Measurements from ENCODE around the gene TCTN1.
"Not testable (repeated sequence)": the region's sequence is repeated elsewhere in the genome, so short reads cannot be mapped to it uniquely, and the experiment has no call there.

The TCTN1 gene

DNA sequence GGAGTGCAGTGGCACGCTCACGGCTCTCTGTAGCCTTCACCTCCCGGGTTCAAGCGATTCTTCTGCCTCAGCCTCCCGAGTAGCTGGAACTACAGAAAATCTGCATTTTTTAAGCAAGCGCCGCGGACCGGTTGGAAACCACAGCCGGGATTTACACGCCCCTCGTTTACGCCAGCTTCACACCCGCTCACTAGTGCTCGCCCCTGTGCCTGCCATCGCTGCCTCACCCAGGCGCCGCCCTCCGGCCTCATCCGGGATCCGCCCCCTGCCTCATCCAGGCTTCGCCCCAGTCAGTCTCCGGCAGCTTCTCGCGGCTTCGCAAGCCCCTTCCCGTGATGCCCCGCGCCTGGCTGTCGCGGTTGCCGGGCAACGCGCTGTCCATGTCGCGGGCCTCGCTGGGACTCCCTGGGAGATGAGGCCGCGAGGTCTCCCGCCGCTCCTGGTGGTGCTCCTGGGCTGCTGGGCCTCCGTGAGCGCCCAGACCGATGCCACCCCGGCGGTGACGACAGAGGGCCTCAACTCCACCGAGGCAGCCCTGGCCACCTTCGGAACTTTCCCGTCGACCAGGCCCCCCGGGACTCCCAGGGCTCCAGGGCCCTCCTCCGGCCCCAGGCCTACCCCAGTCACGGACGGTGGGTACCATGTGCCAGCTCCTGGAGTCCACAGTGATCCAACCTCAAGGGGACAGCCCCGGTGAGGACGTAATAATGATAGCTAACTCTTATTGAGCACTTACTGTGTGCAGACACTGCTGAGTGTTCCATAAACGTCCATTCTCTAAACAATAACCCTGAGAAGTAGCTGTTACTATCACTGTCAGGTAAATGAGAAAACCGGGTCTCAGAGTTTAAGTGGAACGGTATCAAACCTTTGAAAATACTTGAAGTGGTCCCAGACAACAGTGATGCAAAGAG, at the start of gene TCTN1:
Gene TCTN1, plus strand, starts transcription at position 359 of the 914 bp plus-strand sequence. Its CDS starts 54 bp downstream, at position 413.
- peak; percentile 99 for DNase-seq

GRCh38 chr12:110564471-110564991, 49.4 kb upstream of the TCTN1 start:
- DNase-seq = no peak

DNA sequence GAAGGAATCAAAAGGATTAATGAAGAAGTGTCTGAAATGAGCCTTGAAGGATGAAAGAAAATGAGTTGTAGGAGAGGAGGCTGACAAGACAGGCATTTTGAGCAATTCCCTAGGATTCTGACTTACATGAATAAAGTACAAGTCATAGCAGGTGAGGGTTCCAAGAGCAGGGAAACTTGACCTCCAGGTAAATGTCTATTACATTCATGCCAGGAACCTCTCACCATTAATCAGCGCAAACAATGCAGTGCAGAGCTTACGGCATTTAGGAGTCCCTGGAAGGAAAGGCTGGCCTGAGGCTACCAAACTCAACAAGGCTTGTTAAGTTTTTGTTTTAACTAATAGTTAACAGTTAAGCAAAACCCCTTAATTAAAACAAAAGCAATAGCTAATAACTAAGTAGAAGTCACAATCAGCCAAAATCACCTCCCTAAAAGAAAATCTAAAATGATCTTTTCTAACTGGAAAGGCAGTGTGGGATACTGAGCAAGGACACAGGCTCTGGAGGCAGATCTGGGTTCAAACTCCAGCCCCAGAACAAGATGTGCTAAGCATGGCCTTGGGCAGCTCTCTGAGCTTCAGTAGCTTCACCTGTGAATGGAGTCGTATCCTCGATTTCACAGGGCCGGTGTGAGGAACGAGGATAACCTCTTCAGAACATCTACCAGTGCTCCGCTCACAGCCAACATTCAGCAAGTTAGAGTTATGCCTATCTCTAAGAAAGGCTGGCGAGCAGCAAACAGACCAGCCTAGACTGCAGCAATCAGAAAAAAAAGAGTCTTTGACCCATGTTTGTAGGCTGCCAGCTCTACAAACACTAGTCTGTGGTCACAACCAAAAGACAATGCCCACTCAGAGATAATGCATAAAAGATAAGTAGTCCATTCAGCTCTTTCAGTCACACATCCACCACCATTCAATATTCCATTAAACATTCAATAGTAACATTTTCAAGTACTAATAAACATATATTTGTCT, 47.7 kb upstream of the TCTN1 start:
- peak; percentile 78 for DNase-seq

DNA sequence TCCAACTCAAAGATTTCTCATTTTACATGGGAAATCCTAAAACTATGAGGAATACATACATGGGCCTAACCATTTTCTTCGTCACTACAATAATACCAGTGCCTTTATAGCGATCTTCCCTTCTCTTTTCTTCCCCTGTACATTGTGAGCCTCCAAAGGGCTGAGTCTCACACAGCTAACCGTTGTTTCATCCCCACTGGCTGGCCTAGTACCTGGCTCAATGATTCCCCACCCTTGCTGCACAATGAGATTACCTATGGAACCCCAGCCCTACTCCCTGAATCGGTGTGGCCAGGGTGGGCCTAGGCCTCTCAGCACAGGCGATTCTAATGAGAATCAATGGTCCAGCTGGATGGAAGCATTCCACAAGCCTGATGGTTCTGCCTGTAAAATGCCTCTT, 46.9 kb upstream of the TCTN1 start:
- DNase-seq = no peak

- DNase-seq = no peak
Observed at GRCh38 chr12:110568752-110569151, 45.2 kb upstream of the TCTN1 start.

- not testable (repeated sequence) for DNase-seq
Observed at GRCh38 chr12:110569838-110570237, 44.1 kb upstream of the TCTN1 start.

DNA sequence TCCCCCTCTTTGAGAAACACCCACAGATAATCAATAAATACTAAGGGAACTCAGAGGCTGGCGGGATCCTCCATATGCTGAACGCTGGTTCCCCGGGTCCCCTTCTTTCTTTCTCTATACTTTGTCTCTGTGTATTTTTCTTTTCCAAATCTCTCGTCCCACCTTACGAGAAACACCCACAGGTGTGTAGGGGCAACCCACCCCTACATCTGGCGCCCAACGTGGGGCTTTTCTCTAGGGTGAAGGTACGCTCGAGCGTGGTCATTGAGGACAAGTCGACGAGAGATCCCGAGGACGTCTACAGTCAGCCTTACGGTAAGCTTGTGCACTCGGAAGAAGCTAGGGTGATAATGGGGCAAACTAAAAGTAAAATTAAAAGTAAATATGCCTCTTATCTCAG, 43.1 kb upstream of the TCTN1 start:
- DNase-seq = not testable (repeated sequence)

DNA sequence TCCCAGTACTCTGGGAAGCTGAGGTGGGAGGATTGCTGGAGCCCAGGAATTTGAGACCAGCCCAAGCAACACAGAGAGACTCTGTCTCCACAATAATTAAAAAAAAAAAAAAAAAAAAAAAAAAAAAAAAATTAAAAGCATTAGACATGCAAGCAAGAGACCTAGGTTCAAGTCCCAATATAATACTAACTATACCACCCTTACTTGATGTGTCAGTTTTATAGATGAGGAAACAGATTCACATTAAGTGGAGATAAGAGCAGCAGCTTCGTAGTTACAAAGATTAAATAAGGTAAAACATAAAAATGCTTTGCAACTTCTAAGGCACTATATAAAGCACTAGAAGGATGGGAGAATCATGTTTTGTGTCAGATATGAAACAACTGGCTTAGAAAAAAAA, 39.9 kb upstream of the TCTN1 start:
- DNase-seq = no peak

GRCh38 chr12:110574717-110575230, 39.2 kb upstream of the TCTN1 start:
- DNase-seq = not testable (repeated sequence)

- no peak for DNase-seq
Observed at GRCh38 chr12:110575326-110575725, 38.6 kb upstream of the TCTN1 start.

GRCh38 chr12:110576504-110576903, 37.4 kb upstream of the TCTN1 start:
- no peak for DNase-seq

DNA sequence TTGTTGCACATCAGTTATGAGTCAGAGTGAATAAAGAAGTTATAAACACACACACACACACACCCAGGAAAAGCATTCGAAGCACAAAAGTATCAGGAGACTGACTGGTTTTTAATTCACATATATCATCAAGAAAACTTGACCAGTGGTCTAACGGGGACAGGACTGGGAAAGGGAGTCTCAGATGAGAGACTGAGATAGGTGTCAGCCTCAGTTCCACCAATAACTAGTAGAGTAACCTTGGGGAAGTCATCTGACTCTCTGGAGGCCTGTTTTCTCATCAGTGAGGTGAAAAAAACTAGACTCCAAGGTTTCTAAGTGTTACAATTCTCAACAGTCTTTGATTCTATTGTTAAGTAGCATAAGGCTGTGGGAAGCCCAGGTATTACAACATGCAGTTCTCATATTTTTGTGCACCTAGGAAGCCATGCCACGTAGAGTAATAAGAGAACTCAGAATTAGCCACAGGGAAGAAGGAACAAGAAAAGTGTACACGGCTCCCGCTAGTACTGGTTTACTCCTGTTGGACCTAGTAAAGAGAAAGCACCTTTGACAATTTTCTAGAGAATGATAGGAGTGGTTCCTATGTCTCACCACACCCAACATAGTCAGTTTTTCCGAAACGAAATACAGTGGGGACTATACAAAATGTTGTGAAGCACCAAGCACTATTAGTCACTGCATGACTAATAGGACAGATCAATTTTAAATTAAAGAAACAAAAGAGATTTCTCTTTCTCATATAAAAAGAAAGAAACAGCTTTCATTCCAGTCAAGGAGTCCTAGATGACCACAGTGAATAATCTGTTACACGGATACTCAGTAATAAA, 35.9 kb upstream of the TCTN1 start:
- DNase-seq = peak; percentile 26

GRCh38 chr12:110578694-110579534, 35.0 kb upstream of the TCTN1 start:
- no peak for DNase-seq

DNA sequence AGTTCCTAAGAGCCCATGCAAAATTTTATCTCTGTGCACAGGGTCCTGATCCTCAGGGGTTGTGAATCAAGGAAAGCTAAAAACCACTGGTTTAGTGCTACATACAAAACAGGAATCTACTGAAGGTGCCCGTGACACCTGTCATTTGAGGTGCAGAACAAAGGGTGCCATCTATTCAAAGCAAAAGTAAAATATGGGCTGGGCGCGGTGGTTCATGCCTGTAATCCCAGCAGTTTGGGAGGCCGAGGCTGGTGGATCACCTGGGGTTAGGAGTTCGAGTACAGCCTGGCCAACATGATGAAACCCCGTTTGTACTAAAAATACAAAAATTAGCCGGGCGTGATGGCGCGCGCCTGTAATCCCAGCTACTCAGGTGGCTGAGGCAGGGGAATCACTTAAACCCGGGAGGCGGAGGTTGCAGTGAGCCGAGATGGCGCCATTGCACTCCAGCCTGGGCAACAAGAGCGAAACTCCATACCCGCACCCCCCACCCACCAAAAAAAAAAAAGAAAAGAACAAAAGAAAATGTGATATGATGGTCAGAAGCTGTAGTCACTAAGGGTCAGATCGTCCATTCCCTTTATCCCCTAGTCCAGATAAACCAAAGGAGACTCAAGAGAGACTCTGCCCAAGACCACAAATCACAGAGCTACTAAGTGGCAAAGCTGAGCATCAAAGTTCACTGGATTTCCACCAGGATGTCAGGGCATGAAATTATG, 34.2 kb upstream of the TCTN1 start:
- DNase-seq = no peak

GRCh38 chr12:110581931-110582275, 32.0 kb upstream of the TCTN1 start:
- DNase-seq = peak; percentile 56

GRCh38 chr12:110582276-110583136, 31.4 kb upstream of the TCTN1 start:
- DNase-seq = peak; percentile 87

DNA sequence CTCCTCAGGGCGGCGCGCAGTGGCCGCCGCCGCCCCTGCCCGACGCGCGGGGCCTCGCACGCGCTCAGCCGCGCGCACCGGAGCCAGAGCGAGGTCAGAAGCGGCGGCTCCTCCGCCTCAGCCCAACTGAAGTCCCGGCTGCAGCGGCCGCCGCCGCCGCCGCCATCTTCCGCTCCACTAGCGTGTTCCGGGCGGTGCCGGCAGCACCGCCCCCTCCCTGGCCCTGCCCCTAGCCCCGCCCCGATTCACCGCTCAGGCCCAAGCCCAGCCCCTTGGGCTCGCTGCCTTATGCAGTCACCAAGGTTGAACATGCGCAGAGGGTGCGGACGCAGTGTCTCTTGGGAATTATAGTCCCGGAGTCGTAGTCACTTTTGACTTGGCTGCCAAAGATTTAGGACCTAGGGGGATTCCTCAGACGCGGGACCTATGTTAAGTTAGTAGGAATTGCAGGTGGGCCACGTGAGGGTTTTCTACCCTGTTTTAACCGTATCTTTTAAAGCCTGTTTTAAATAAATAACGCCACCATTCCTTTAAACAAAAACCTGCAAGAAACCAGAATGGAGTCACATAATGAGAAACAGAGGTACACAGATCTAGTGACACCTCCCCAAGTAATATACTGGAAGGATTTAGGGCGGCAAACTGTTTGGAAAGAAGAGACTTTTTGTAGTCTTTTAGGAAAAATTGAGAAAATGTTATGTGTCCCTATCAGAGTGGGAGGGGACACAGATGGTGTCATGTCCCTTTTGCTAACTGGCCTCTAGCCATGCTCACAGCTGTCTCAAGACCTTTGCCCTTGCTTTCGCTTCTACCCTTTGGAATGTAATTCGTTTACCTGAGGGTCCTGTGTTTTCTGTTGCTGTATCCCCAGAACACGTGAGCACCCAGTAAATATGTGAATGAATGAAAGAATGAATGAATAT, 30.5 kb upstream of the TCTN1 start, which contains the start of gene PPTC7:
Gene PPTC7, minus strand, starts transcription at position 182 of the 923 bp plus-strand sequence. CDS start 287 bp downstream, outside the sequence.
- peak; percentile 99 for DNase-seq

- no peak for DNase-seq
Observed at GRCh38 chr12:110585231-110585799, 28.6 kb upstream of the TCTN1 start.
